ENCODE measurements around the gene PSMD2.

GRCh38 chr3:184354754-184355153, 55.7 kb downstream of the PSMD2 start:
- TF ChIP-seq POLR2AphosphoS5 (IDR thresholded peaks at IDR 0.05) (no peak), CTCF (IDR thresholded peaks at IDR 0.05; ENCODE audit: poor library complexity, severe bottlenecking) (no peak), EP300 (conservative IDR thresholded peaks at IDR 0.05; ENCODE audit: poor library complexity, severe bottlenecking) (no peak), EZH2 (IDR thresholded peaks at IDR 0.05; ENCODE audit: borderline replicate concordance, insufficient read depth, low read length, poor library complexity, severe bottlenecking) (no peak)

Data from neural cell (in vitro differentiated cells).